Spleen (tissue), 7 donors: ENCODE measurements around the gene RASSF5.

Experiments
- CTCF ChIP-seq, 11 experiments: fragments of 200-600 bp in 7 of 11; fragments of 450-650 bp in 4 of 11; sonication (generic) in 4 of 11; IDR thresholded peaks in 8 of 11; conservative IDR thresholded peaks in 3 of 11; 1 replicate in 7 of 11; 2 replicates in 4 of 11; pipeline versions ENCODE4 v1.4.0 to v1.8.0; 2016 to 2021; ENCODE audit warnings: antibody characterized with exemption in 11 of 11, inconsistent platforms in 4 of 11, mild to moderate bottlenecking in 1 of 11
- POLR2A ChIP-seq, 3 donors: fragments of 450-650 bp; IDR thresholded peaks; one replicate each; pipeline ENCODE4 v1.5.1; 2017; ENCODE audit warnings: antibody characterized with exemption in 3 of 3, mild to moderate bottlenecking in 1 of 3
- donor health status: DM: no; HTN: no; CAD: no; lungs with moderate emphysema.
- donor health status: DM: no; HTN: no; CAD: no.
- donor health status: DM: no; HTN: no; CAD: no.

- TF ChIP-seq CTCF (IDR thresholded peaks at IDR 0.05 in 8 of 11, conservative IDR thresholded peaks at IDR 0.05 in 3 of 11) (no peak), POLR2A (IDR thresholded peaks at IDR 0.05) (no peak)
Observed at GRCh38 chr1:206466840-206467649, 40.3 kb upstream of the RASSF5 start.
